GM18858 (cell line): ENCODE results near the gene KRT8.

Experiments
- ATAC-seq: cut with Tn5 transposase; IDR thresholded peaks from one replicate; pipeline ENCODE4 v1.9.1; 2021; ENCODE audit not compliant: unreplicated experiment

The KRT8 gene

DNA sequence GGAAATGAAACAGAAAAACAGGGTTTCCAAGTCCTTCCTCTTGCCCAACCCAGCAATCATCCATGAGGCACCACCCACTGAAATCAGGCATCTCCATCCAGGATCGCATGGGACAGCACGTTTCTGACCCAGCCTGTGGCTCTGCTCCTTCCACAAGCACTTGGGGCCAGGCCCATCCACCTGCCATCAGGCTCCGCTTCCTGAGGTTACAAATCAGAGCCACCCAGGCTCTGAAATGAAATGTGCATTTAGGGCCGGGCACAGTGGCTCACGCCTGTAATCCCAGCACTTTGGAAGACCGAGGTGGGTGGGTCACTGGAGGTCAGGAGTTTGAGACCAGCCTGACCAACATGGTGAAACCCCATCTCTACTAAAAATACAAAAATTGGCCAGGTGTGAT is 55.4 kb downstream of the KRT8 start:
- no peak for ATAC-seq

- no peak for ATAC-seq
Measured at GRCh38 chr12:52848661-52849255, 56.1 kb downstream of the KRT8 start, which contains the start of gene KRT78. TSS of gene KRT78 (minus strand) at chr12:52848994. CDS start at chr12:52848930, 64 bp downstream.

- ATAC-seq, result no peak
Measured at GRCh38 chr12:52847335-52848102, 57.4 kb downstream of the KRT8 start.
